Stomach (tissue), 9 donors: Measurements from ENCODE around the gene CTSG. TPM values are rescaled to one million over a fixed set of nuclear protein-coding genes. Genes with fewer than 3 reads are reported as not detected.
"Not testable (repeated sequence)": the region's sequence is repeated elsewhere in the genome, so short reads cannot be mapped to it uniquely, and the experiment has no call there.

Source experiments
- DNase-seq, 2 donors: peaks; one replicate each; pipeline versions ENCODE4 v3.0.0 to v3.0.0-alpha.2; 2013 to 2019
- H3K27ac ChIP-seq, 5 donors: fragments of 200-600 bp in 4 of 5; sonication (generic) in 4 of 5; one replicate each; pipeline ENCODE4 v1.5.1; 2013 to 2019; ENCODE audit warnings: mild to moderate bottlenecking in 1 of 5, moderate library complexity in 1 of 5
- H3K27me3 ChIP-seq, 3 donors: fragments of 200-600 bp; sonication (generic); one replicate each; pipeline ENCODE4 v1.5.1; 2017 to 2019; ENCODE audit warnings: mixed run types in 1 of 3
- H3K36me3 ChIP-seq, 4 donors: fragments of 200-600 bp; sonication (generic); 1 replicate in 3 of 4; 2 replicates in 1 of 4; pipeline ENCODE4 v1.5.1; 2016 to 2019
- H3K4me1 ChIP-seq, 4 donors: fragments of 200-600 bp; sonication (generic); one replicate each; pipeline ENCODE4 v1.5.1; 2016 to 2019
- H3K4me3 ChIP-seq, 4 donors: fragments of 200-600 bp; sonication (generic) in 3 of 4; one replicate each; pipeline ENCODE4 v1.5.1; 2016 to 2019; ENCODE audit warnings: mild to moderate bottlenecking in 1 of 4
- H3K9me3 ChIP-seq, 4 donors: fragments of 200-600 bp; sonication (generic); one replicate each; pipeline ENCODE4 v1.5.1; 2016 to 2019
- EP300 ChIP-seq: sonication (generic); formaldehyde crosslinking; IDR thresholded peaks from one replicate; pipeline ENCODE4 v1.6.1; 2017; ENCODE audit warnings: antibody characterized with exemption
- POLR2A ChIP-seq, 4 donors: fragments of 450-650 bp; IDR thresholded peaks; one replicate each; pipeline ENCODE4 v1.6.1; 2016; ENCODE audit warnings: antibody characterized with exemption in 4 of 4, control low read depth in 2 of 4, mild to moderate bottlenecking in 1 of 4, moderate library complexity in 1 of 4
- POLR2AphosphoS5 ChIP-seq, 3 donors: sonication (generic); formaldehyde crosslinking; IDR thresholded peaks; one replicate each; pipeline ENCODE4 v1.6.1; 2016; ENCODE audit warnings: antibody characterized with exemption in 3 of 3
- WGBS, 5 donors: extraction: QIAGEN DNeasy Blood & Tissue Kit in 3 of 5; methylation state at CpG; one replicate each; pipeline versions ENCODE4 v1.1.5 to v1.1.7; 2013 to 2018; 5-methylcytosine and 5-hydroxymethylcytosine counted together
- intact Hi-C: fragments of 100-400 bp; cut with DNase I; formaldehyde crosslinking; loops from one replicate; pipeline ENCODE4 v1.15.1; 2023; ENCODE audit warnings: low total_unique reads
- polyA plus RNA-seq, 3 donors: library from polyadenylated mRNA; stranded (reverse); fragments of 200-250 nt; gene quantifications; one replicate each; pipeline ENCODE4 v1.2.3, GENCODE V29; 2013
- total RNA-seq, 5 donors: library from RNA; depleted of rRNA; stranded (reverse); fragments of >200 nt; gene quantifications; one replicate each; pipeline versions ENCODE4 v1.1.0 to v1.2.3, GENCODE V29; 2014 to 2016
- TF ChIP-seq, protein P1 (sequence below), 7 experiments: fragments of 450-650 bp in 4 of 7; fragments of 200-600 bp in 3 of 7; sonication (generic) in 3 of 7; IDR thresholded peaks; one replicate each; pipeline ENCODE4 v1.5.1; 2016 to 2019; ENCODE audit warnings: antibody characterized with exemption in 7 of 7, control low read depth in 2 of 7, mild to moderate bottlenecking in 1 of 7
- donor health status: healthy with polysubstance abuse.
- donor health status: Bipolar disorder and iron deficiency.
- donor health status: healthy.

The CTSG gene
- total and polyA plus RNA-seq, 8 donors: 0.28 to 7.5 (median 1.6) TPM; not detected in 2

GRCh38 chr14:24535737-24536136 is 40.3 kb downstream of the CTSG start:
- 56 to 81% (median 62%) methylated on average over 1 of the region's 1 CpG for WGBS, 5 donors
- H3K4me1 ChIP-seq: no peaks in the 10 kb centered on the region
- no peaks in the 10 kb centered on the region for H3K36me3 ChIP-seq
- H3K27me3 ChIP-seq: no peaks in the 10 kb centered on the region
- TF ChIP-seq POLR2AphosphoS5 (IDR thresholded peaks at IDR 0.05) (no peak), EP300 (no peak), POLR2A (IDR thresholded peaks at IDR 0.05) (no peak)
- TF ChIP-seq, protein P1, sequence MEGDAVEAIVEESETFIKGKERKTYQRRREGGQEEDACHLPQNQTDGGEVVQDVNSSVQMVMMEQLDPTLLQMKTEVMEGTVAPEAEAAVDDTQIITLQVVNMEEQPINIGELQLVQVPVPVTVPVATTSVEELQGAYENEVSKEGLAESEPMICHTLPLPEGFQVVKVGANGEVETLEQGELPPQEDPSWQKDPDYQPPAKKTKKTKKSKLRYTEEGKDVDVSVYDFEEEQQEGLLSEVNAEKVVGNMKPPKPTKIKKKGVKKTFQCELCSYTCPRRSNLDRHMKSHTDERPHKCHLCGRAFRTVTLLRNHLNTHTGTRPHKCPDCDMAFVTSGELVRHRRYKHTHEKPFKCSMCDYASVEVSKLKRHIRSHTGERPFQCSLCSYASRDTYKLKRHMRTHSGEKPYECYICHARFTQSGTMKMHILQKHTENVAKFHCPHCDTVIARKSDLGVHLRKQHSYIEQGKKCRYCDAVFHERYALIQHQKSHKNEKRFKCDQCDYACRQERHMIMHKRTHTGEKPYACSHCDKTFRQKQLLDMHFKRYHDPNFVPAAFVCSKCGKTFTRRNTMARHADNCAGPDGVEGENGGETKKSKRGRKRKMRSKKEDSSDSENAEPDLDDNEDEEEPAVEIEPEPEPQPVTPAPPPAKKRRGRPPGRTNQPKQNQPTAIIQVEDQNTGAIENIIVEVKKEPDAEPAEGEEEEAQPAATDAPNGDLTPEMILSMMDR (IDR thresholded peaks at IDR 0.05): no peak
- H3K27ac ChIP-seq: no peak overlapping the region
- intact Hi-C loops: no loop called here
- H3K9me3 ChIP-seq: peaks cover 0 to 3% (median 0%) of the 10 kb centered on the region in 4 donors
- no peak for DNase-seq
- H3K4me3 ChIP-seq: no peak overlapping the region

DNA sequence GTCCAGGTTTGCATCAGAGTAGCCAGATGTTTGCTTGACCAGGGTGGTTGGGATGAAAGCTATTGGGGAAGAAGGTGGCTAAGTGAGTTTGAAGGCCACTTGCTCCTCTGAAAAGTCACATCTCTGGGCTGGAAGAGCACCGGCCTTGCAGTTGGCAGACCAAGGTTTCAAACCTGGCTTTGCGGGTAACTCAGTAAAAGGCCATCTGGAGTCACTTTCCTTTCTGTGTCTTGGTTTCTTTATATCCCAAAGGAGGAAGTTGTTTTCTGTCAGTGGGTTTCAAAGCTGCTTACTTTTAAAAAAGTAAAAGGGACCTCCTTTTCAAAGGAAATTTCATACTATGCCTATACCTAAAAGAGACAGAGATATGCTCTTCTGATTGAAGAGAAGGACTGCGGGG is 41.8 kb downstream of the CTSG start:
- H3K9me3 ChIP-seq: peaks cover 0 to 3% (median 0%) of the 10 kb centered on the region in 4 donors
- 30 to 57% (median 49%) methylated on average over 3 of the region's 3 CpGs for WGBS, 5 donors
- no peaks in the 10 kb centered on the region for H3K36me3 ChIP-seq
- no peak for DNase-seq
- H3K27me3 ChIP-seq: no peaks in the 10 kb centered on the region
- no peak overlapping the region for H3K4me3 ChIP-seq
- H3K4me1 ChIP-seq: no peaks in the 10 kb centered on the region
- TF ChIP-seq, protein P1 (IDR thresholded peaks at IDR 0.05): no peak
- TF ChIP-seq POLR2A (IDR thresholded peaks at IDR 0.05) (no peak), EP300 (no peak), POLR2AphosphoS5 (IDR thresholded peaks at IDR 0.05) (no peak)
- H3K27ac ChIP-seq: no peak overlapping the region
- intact Hi-C loops: no loop called here

DNA sequence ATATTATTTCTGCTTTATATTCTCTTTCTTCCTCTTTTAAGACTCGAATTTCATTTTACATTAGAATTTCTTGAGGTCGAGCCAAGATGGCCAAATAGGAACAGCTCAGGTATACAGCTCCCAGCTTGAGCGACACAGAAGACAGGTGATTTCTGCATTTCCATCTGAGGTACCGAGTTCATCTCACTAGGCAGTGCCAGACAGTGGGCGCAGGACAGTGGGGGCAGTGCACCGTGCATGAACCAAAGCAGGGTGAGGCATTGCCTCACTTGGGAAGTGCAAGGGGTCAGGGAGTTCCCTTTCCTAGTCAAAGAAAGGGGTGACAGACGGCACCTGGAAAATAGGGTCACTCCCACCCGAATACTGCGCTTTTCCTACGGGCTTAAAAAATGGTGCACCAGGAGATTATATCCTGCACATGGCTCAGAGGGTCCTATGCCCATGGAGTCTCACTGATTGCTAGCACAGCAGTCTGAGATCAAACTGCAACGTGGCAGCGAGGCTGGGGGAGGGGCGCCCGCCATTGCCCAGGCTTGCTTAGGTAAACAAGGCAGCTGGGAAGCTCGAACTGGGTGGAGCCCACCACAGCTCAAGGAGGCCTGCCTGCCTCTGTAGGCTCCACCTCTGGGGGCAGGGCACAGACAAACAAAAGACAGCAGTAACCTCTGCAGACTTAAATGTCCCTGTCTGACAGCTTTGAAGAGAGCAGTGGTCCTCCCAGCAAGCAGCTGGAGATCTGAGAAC is 50.0 kb downstream of the CTSG start:
- H3K4me3 ChIP-seq, H3K9me3 ChIP-seq, DNase-seq, H3K27ac ChIP-seq, H3K4me1 ChIP-seq, intact Hi-C loops, H3K36me3 ChIP-seq, H3K27me3 ChIP-seq: not testable (repeated sequence)
- 66 to 78% (median 68%) methylated on average over 11 to 15 of the region's 15 CpGs for WGBS, 5 donors

Other genes starting within 250 kb of the CTSG start
- 100 to 1,000 TPM in 1 of 5 donors, 10 to 100 TPM in 4; 18.2 to 118 (median 33.3) TPM for gene ADCY4, start 241.2 kb downstream of the CTSG start, total RNA-seq
- 10 to 100 TPM; 15.2 to 18.9 (median 18.8) TPM for gene ADCY4, start 241.2 kb downstream of the CTSG start, polyA plus RNA-seq
- 10 to 100 TPM in 4 of 5 donors, 1 to 10 TPM in 1; 6.4 to 42.6 (median 12.5) TPM for gene RIPK3, start 236.3 kb downstream of the CTSG start, total RNA-seq
- 10 to 100 TPM; 12.7 to 18.3 (median 14.3) TPM for gene RIPK3, start 236.3 kb downstream of the CTSG start, polyA plus RNA-seq
- gene NFATC4, start 208.1 kb downstream of the CTSG start, total RNA-seq: 10 to 100 TPM; 20.1 to 64.8 (median 33.0) TPM
- gene NFATC4, start 208.1 kb downstream of the CTSG start, polyA plus RNA-seq: 100 to 1,000 TPM in 1 of 3 donors, 10 to 100 TPM in 2; 71.4 to 119 (median 99.0) TPM
- 10 to 100 TPM in 2 of 5 donors, 1 to 10 TPM in 3; 2.9 to 16.0 (median 8.1) TPM for gene NYNRIN, start 177.2 kb downstream of the CTSG start, total RNA-seq
- gene NYNRIN, start 177.2 kb downstream of the CTSG start, polyA plus RNA-seq: 1 to 10 TPM; 2.3 to 3.3 (median 2.3) TPM
- 1 to 10 TPM in 3 of 5 donors, not detected in 2; 2.0 to 4.2 (median 3.8) TPM for gene CBLN3, start 146.6 kb downstream of the CTSG start, total RNA-seq
- 1 to 10 TPM in 2 of 3 donors, under 1 TPM in 1; 0.81 to 2.1 (median 1.4) TPM for gene CBLN3, start 146.6 kb downstream of the CTSG start, polyA plus RNA-seq
- gene KHNYN, start 146.3 kb downstream of the CTSG start, total RNA-seq: 100 to 1,000 TPM in 1 of 5 donors, 10 to 100 TPM in 4; 63.4 to 348 (median 77.2) TPM
- 10 to 100 TPM; 13.9 to 23.4 (median 22.9) TPM for gene KHNYN, start 146.3 kb downstream of the CTSG start, polyA plus RNA-seq
- gene SDR39U1, start 133.5 kb downstream of the CTSG start, total RNA-seq: 10 to 100 TPM; 10.8 to 71.2 (median 42.4) TPM
- 10 to 100 TPM; 37.0 to 64.8 (median 41.8) TPM for gene SDR39U1, start 133.5 kb downstream of the CTSG start, polyA plus RNA-seq
- 1 to 10 TPM in 1 of 5 donors, not detected in 4; 1.7 TPM for gene CMA1, start 68.0 kb downstream of the CTSG start, total RNA-seq
- under 1 TPM in 1 of 3 donors, not detected in 2; 0.23 TPM for gene CMA1, start 68.0 kb downstream of the CTSG start, polyA plus RNA-seq
- 1 to 10 TPM in 1 of 5 donors, under 1 TPM in 1, not detected in 3; 0.92 to 2.0 TPM for gene GZMH, start 33.4 kb upstream of the CTSG start, total RNA-seq
- gene GZMH, start 33.4 kb upstream of the CTSG start, polyA plus RNA-seq: 1 to 10 TPM in 2 of 3 donors, under 1 TPM in 1; 0.44 to 1.8 (median 1.8) TPM
- gene GZMB, start 57.9 kb upstream of the CTSG start, total RNA-seq: 1 to 10 TPM in 1 of 5 donors, under 1 TPM in 1, not detected in 3; 0.92 to 2.9 TPM
- 1 to 10 TPM; 1.6 to 4.0 (median 2.3) TPM for gene GZMB, start 57.9 kb upstream of the CTSG start, polyA plus RNA-seq